ENCODE measurements around the gene GFOD1.

GFOD1 gene

GRCh38 chr6:13474787-13475186 is 12.6 kb downstream of the GFOD1 start:
- H3K4me3 ChIP-seq (ENCODE audit: low read length) = no peak overlapping the region
- no peaks in the 10 kb centered on the region for H4K20me1 ChIP-seq (ENCODE audit: control insufficient read depth, insufficient read depth, low read depth, low read length)
- H3K27ac ChIP-seq (ENCODE audit: low read depth, low read length) = no peak overlapping the region
- H3K9me3 ChIP-seq (ENCODE audit: control insufficient read depth, insufficient read depth, low read length) = no peaks in the 10 kb centered on the region
- peaks cover 49% of the 10 kb centered on the region for H3K4me1 ChIP-seq (ENCODE audit: control insufficient read depth, low read length)
- H3F3A ChIP-seq (ENCODE audit: control insufficient read depth, insufficient read depth) = no peaks in the 10 kb centered on the region
- H3K4me2 ChIP-seq (ENCODE audit: low read length) = no peak overlapping the region
- no peaks in the 10 kb centered on the region for H3K27me3 ChIP-seq (ENCODE audit: control insufficient read depth, low read length)
- H3K36me3 ChIP-seq (ENCODE audit: control insufficient read depth, low read length) = 0 out of 2 replicates have a peak, but pooled peaks cover 3% of the 10 kb centered on the region
- no peaks in the 10 kb centered on the region for H3K79me2 ChIP-seq (ENCODE audit: control insufficient read depth, low read length)
- H3K9me2 ChIP-seq (replicated peaks; ENCODE audit: control insufficient read depth, low read length) = no peaks in the 10 kb centered on the region
- TF ChIP-seq CTCF (IDR thresholded peaks at IDR 0.05; ENCODE audit: low read depth, low read length, poor library complexity, severe bottlenecking) (no peak), EZH2phosphoT487 (IDR thresholded peaks at IDR 0.05; ENCODE audit: borderline replicate concordance, low read length) (no peak)

GRCh38 chr6:13474360-13474759 is 13.0 kb downstream of the GFOD1 start:
- H3K4me2 ChIP-seq (ENCODE audit: low read length) = no peak overlapping the region
- no peak for TF ChIP-seq EZH2phosphoT487 (IDR thresholded peaks at IDR 0.05; ENCODE audit: borderline replicate concordance, low read length)
- no peak for TF ChIP-seq CTCF (IDR thresholded peaks at IDR 0.05; ENCODE audit: low read depth, low read length, poor library complexity, severe bottlenecking)
- H3K9me3 ChIP-seq (ENCODE audit: control insufficient read depth, insufficient read depth, low read length) = no peaks in the 10 kb centered on the region
- no peaks in the 10 kb centered on the region for H3K27me3 ChIP-seq (ENCODE audit: control insufficient read depth, low read length)
- no peaks in the 10 kb centered on the region for H4K20me1 ChIP-seq (ENCODE audit: control insufficient read depth, insufficient read depth, low read depth, low read length)
- H3K9me2 ChIP-seq (replicated peaks; ENCODE audit: control insufficient read depth, low read length) = no peaks in the 10 kb centered on the region
- H3K4me1 ChIP-seq (ENCODE audit: control insufficient read depth, low read length) = peaks cover 47% of the 10 kb centered on the region
- no peak overlapping the region for H3K27ac ChIP-seq (ENCODE audit: low read depth, low read length)
- H3K36me3 ChIP-seq (ENCODE audit: control insufficient read depth, low read length) = 0 out of 2 replicates have a peak, but pooled peaks cover 3% of the 10 kb centered on the region
- H3K79me2 ChIP-seq (ENCODE audit: control insufficient read depth, low read length) = no peaks in the 10 kb centered on the region
- H3K4me3 ChIP-seq (ENCODE audit: low read length) = no peak overlapping the region
- H3F3A ChIP-seq (ENCODE audit: control insufficient read depth, insufficient read depth) = no peaks in the 10 kb centered on the region

- Histone ChIP-seq H3K4me2 (ENCODE audit: low read length) (no peak overlapping the region), H3K9me3 (ENCODE audit: control insufficient read depth, insufficient read depth, low read length) (no peaks in the 10 kb centered on the region), H3K4me1 (ENCODE audit: control insufficient read depth, low read length) (peaks cover 44% of the 10 kb centered on the region), H3K4me3 (ENCODE audit: low read length) (no peak overlapping the region), H4K20me1 (ENCODE audit: control insufficient read depth, insufficient read depth, low read depth, low read length) (no peaks in the 10 kb centered on the region), H3F3A (ENCODE audit: control insufficient read depth, insufficient read depth) (no peaks in the 10 kb centered on the region), H3K27ac (ENCODE audit: low read depth, low read length) (no peak overlapping the region), H3K36me3 (ENCODE audit: control insufficient read depth, low read length) (0 out of 2 replicates have a peak, but pooled peaks cover 3% of the 10 kb centered on the region), H3K79me2 (ENCODE audit: control insufficient read depth, low read length) (no peaks in the 10 kb centered on the region), H3K27me3 (ENCODE audit: control insufficient read depth, low read length) (no peaks in the 10 kb centered on the region), H3K9me2 (replicated peaks; ENCODE audit: control insufficient read depth, low read length) (no peaks in the 10 kb centered on the region)
- TF ChIP-seq CTCF (IDR thresholded peaks at IDR 0.05; ENCODE audit: low read depth, low read length, poor library complexity, severe bottlenecking) = no peak
- no peak for TF ChIP-seq EZH2phosphoT487 (IDR thresholded peaks at IDR 0.05; ENCODE audit: borderline replicate concordance, low read length)
Observed at GRCh38 chr6:13473768-13474165, 13.6 kb downstream of the GFOD1 start.
